ENCODE measurements around the gene L3MBTL2.

The L3MBTL2 gene

DNA sequence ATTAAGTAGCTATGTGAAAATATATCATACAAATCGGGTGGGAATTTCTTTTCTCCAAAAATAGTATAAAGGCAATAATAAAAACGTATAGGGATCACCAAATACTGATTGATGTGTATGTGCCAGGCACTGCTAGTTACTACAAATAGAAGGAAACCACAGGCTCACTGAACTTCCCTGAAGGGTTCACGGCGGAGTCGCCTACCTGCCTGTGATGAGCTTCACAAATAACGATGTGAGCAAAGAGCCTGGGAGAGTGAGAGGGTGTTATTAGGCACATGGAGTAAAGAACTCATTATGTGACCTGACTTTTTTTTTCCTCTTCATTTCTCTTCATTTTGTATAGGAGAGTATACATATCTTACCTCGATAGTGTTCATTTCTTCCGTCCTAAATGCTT is 36.0 kb upstream of the L3MBTL2 start (continued):
- TF ChIP-seq, protein P1, sequence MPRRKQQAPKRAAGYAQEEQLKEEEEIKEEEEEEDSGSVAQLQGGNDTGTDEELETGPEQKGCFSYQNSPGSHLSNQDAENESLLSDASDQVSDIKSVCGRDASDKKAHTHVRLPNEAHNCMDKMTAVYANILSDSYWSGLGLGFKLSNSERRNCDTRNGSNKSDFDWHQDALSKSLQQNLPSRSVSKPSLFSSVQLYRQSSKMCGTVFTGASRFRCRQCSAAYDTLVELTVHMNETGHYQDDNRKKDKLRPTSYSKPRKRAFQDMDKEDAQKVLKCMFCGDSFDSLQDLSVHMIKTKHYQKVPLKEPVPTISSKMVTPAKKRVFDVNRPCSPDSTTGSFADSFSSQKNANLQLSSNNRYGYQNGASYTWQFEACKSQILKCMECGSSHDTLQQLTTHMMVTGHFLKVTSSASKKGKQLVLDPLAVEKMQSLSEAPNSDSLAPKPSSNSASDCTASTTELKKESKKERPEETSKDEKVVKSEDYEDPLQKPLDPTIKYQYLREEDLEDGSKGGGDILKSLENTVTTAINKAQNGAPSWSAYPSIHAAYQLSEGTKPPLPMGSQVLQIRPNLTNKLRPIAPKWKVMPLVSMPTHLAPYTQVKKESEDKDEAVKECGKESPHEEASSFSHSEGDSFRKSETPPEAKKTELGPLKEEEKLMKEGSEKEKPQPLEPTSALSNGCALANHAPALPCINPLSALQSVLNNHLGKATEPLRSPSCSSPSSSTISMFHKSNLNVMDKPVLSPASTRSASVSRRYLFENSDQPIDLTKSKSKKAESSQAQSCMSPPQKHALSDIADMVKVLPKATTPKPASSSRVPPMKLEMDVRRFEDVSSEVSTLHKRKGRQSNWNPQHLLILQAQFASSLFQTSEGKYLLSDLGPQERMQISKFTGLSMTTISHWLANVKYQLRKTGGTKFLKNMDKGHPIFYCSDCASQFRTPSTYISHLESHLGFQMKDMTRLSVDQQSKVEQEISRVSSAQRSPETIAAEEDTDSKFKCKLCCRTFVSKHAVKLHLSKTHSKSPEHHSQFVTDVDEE (CRISPR knock-in tag; IDR thresholded peaks at IDR 0.05): no peak
- TF ChIP-seq PPARA (CRISPR knock-in tag; IDR thresholded peaks at IDR 0.05; ENCODE audit: borderline replicate concordance): no peak

- TF ChIP-seq TOX (CRISPR knock-in tag; IDR thresholded peaks at IDR 0.05; ENCODE audit: borderline replicate concordance) (no peak), RARB (CRISPR knock-in tag; IDR thresholded peaks at IDR 0.05) (no peak), OSR1 (CRISPR knock-in tag; IDR thresholded peaks at IDR 0.05) (no peak), GLIS3 (CRISPR knock-in tag; IDR thresholded peaks at IDR 0.05) (no peak), ESRRG (CRISPR knock-in tag; IDR thresholded peaks at IDR 0.05) (no peak), BACH2 (CRISPR knock-in tag; IDR thresholded peaks at IDR 0.05; ENCODE audit: borderline replicate concordance) (no peak), TCF4 (CRISPR knock-in tag; IDR thresholded peaks at IDR 0.05; ENCODE audit: borderline replicate concordance) (no peak), ARNTL (CRISPR knock-in tag; IDR thresholded peaks at IDR 0.05; ENCODE audit: borderline replicate concordance, low read depth) (no peak), PPARA (CRISPR knock-in tag; IDR thresholded peaks at IDR 0.05; ENCODE audit: borderline replicate concordance) (no peak), SNAI2 (CRISPR knock-in tag; IDR thresholded peaks at IDR 0.05) (no peak), ZNF565 (CRISPR knock-in tag; conservative IDR thresholded peaks at IDR 0.05; ENCODE audit: low read depth) (no peak), CREB5 (CRISPR knock-in tag; IDR thresholded peaks at IDR 0.05; ENCODE audit: low read depth) (no peak)
- TF ChIP-seq, protein P1 (CRISPR knock-in tag; IDR thresholded peaks at IDR 0.05): no peak
- ATAC-seq: no peak
Observed at GRCh38 chr22:41171996-41172395, 33.1 kb upstream of the L3MBTL2 start.

DNA sequence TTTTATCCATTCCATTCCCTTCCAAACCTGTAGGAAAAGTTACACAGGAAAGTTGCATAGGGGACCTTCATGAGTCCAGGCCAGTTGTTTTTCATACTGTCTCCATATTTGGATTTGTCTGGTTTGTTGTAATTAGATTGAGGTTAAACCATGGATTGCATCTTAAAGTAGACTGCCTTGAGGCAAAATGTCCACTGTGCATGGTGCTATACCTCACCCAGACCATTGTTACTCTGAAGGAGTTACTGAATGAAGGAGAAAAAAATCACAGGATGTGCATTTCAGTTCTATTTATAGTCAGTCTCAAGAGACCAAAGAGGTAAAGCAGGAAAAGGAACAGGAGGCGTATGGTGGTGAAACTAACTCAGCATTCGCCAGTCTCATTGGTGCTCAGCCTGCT is 29.6 kb upstream of the L3MBTL2 start:
- ATAC-seq: no peak
- TF ChIP-seq RARB (CRISPR knock-in tag; IDR thresholded peaks at IDR 0.05): no peak
- TF ChIP-seq, protein P1 (CRISPR knock-in tag; IDR thresholded peaks at IDR 0.05): no peak
- no peak for TF ChIP-seq ZNF8 (CRISPR knock-in tag; IDR thresholded peaks at IDR 0.05)
- no peak for TF ChIP-seq ZNF70 (CRISPR knock-in tag; IDR thresholded peaks at IDR 0.05)
- TF ChIP-seq TCF4 (CRISPR knock-in tag; IDR thresholded peaks at IDR 0.05; ENCODE audit: borderline replicate concordance): no peak
- TF ChIP-seq PPARA (CRISPR knock-in tag; IDR thresholded peaks at IDR 0.05; ENCODE audit: borderline replicate concordance): no peak
- no peak for TF ChIP-seq ZC3H10 (CRISPR knock-in tag; IDR thresholded peaks at IDR 0.05)
- TF ChIP-seq, protein P2, sequence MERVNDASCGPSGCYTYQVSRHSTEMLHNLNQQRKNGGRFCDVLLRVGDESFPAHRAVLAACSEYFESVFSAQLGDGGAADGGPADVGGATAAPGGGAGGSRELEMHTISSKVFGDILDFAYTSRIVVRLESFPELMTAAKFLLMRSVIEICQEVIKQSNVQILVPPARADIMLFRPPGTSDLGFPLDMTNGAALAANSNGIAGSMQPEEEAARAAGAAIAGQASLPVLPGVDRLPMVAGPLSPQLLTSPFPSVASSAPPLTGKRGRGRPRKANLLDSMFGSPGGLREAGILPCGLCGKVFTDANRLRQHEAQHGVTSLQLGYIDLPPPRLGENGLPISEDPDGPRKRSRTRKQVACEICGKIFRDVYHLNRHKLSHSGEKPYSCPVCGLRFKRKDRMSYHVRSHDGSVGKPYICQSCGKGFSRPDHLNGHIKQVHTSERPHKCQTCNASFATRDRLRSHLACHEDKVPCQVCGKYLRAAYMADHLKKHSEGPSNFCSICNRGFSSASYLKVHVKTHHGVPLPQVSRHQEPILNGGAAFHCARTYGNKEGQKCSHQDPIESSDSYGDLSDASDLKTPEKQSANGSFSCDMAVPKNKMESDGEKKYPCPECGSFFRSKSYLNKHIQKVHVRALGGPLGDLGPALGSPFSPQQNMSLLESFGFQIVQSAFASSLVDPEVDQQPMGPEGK (CRISPR knock-in tag; IDR thresholded peaks at IDR 0.05; ENCODE audit: borderline replicate concordance): no peak
- no peak for TF ChIP-seq ZFP3 (CRISPR knock-in tag; IDR thresholded peaks at IDR 0.05)
- no peak for TF ChIP-seq ZFP30 (CRISPR knock-in tag; IDR thresholded peaks at IDR 0.05)
